Measurements from ENCODE around the gene ZMYND12.

The ZMYND12 gene

GRCh38 chr1:42454403-42454802 lies 1.4 kb downstream of the ZMYND12 start:
- Histone ChIP-seq H3F3A (ENCODE audit: insufficient read depth) (peaks cover 3% of the 10 kb centered on the region; the same call in 1 of the 2 replicates), H3K4me3 (ENCODE audit: insufficient read depth, low read length, poor library complexity, severe bottlenecking) (no peak overlapping the region), H3K4me2 (ENCODE audit: low read depth, low read length, poor library complexity, severe bottlenecking) (no peak overlapping the region)

GRCh38 chr1:42453386-42453785 lies 2.4 kb downstream of the ZMYND12 start:
- Histone ChIP-seq H3K36me3 (ENCODE audit: low read length) (no peaks in the 10 kb centered on the region), H3K27me3 (ENCODE audit: low read length) (no peaks in the 10 kb centered on the region), H3K79me2 (ENCODE audit: insufficient read depth, low read length) (peaks cover 9% of the 10 kb centered on the region; the same call in 1 of the 2 replicates), H3K27ac (ENCODE audit: low read depth, low read length) (no peak overlapping the region), H4K20me1 (ENCODE audit: low read depth, low read length) (no peaks in the 10 kb centered on the region), H3K4me3 (ENCODE audit: insufficient read depth, low read length, poor library complexity, severe bottlenecking) (no peak overlapping the region), H3K4me2 (ENCODE audit: low read depth, low read length, poor library complexity, severe bottlenecking) (no peak overlapping the region), H3K9me3 (ENCODE audit: insufficient read depth, low read length) (no peaks in the 10 kb centered on the region), H3K9ac (ENCODE audit: low read length) (no peak overlapping the region), H3F3A (ENCODE audit: insufficient read depth) (peaks cover 3% of the 10 kb centered on the region; the same call in 1 of the 2 replicates), H3K9me2 (replicated peaks; ENCODE audit: insufficient read depth, low read length) (no peaks in the 10 kb centered on the region), H2AFZ (ENCODE audit: low read depth, low read length, severe bottlenecking) (no peak overlapping the region)
- no peak for TF ChIP-seq CTCF (IDR thresholded peaks at IDR 0.05; ENCODE audit: insufficient read depth, low read length, poor library complexity, severe bottlenecking)
- TF ChIP-seq EZH2phosphoT487 (conservative IDR thresholded peaks at IDR 0.05; ENCODE audit: low read length): no peak

More at GRCh38 chr1:42454403-42454802, 1.4 kb downstream of the ZMYND12 start:
- Histone ChIP-seq H3K79me2 (ENCODE audit: insufficient read depth, low read length) (peaks cover 9% of the 10 kb centered on the region; the same call in 1 of the 2 replicates), H4K20me1 (ENCODE audit: low read depth, low read length) (no peaks in the 10 kb centered on the region), H3K27ac (ENCODE audit: low read depth, low read length) (no peak overlapping the region), H3K36me3 (ENCODE audit: low read length) (peaks cover under 1% of the 10 kb centered on the region; the same call in 1 of the 2 replicates), H3K27me3 (ENCODE audit: low read length) (no peaks in the 10 kb centered on the region), H3K9me3 (ENCODE audit: insufficient read depth, low read length) (no peaks in the 10 kb centered on the region), H3K9ac (ENCODE audit: low read length) (no peak overlapping the region), H2AFZ (ENCODE audit: low read depth, low read length, severe bottlenecking) (no peak overlapping the region), H3K9me2 (replicated peaks; ENCODE audit: insufficient read depth, low read length) (no peaks in the 10 kb centered on the region)
- TF ChIP-seq CTCF (IDR thresholded peaks at IDR 0.05; ENCODE audit: insufficient read depth, low read length, poor library complexity, severe bottlenecking) (no peak), EZH2phosphoT487 (conservative IDR thresholded peaks at IDR 0.05; ENCODE audit: low read length) (no peak)

GRCh38 chr1:42450061-42450460 lies 5.8 kb downstream of the ZMYND12 start:
- Histone ChIP-seq H3F3A (ENCODE audit: insufficient read depth) (no peaks in the 10 kb centered on the region), H3K9me3 (ENCODE audit: insufficient read depth, low read length) (no peaks in the 10 kb centered on the region), H4K20me1 (ENCODE audit: low read depth, low read length) (no peaks in the 10 kb centered on the region), H3K27me3 (ENCODE audit: low read length) (no peaks in the 10 kb centered on the region), H3K4me3 (ENCODE audit: insufficient read depth, low read length, poor library complexity, severe bottlenecking) (no peak overlapping the region), H3K4me2 (ENCODE audit: low read depth, low read length, poor library complexity, severe bottlenecking) (no peak overlapping the region), H2AFZ (ENCODE audit: low read depth, low read length, severe bottlenecking) (no peak overlapping the region), H3K9ac (ENCODE audit: low read length) (no peak overlapping the region), H3K36me3 (ENCODE audit: low read length) (no peaks in the 10 kb centered on the region), H3K9me2 (replicated peaks; ENCODE audit: insufficient read depth, low read length) (no peaks in the 10 kb centered on the region), H3K79me2 (ENCODE audit: insufficient read depth, low read length) (no peaks in the 10 kb centered on the region), H3K27ac (ENCODE audit: low read depth, low read length) (no peak overlapping the region)
- TF ChIP-seq CTCF (IDR thresholded peaks at IDR 0.05; ENCODE audit: insufficient read depth, low read length, poor library complexity, severe bottlenecking) (no peak), EZH2phosphoT487 (conservative IDR thresholded peaks at IDR 0.05; ENCODE audit: low read length) (no peak)

Data from SU-DHL-6 (cell line).